SK-N-SH treated with all-trans-retinoic acid at 6 μM for 48 hours (cell line): ENCODE measurements around the gene ARHGEF3.

ENCODE experiments used
- ATAC-seq: fragments of 200-7000 bp; cut with Tn5 transposase; 3 replicates; pipeline ENCODE4 v1.9.1; 2020; ENCODE audit warnings: mild to moderate bottlenecking, moderate library complexity
- ARNTL ChIP-seq: fragments of 450-650 bp; formaldehyde crosslinking; IDR thresholded peaks from 2 replicates; pipeline ENCODE4 v1.5.0; 2020; ENCODE audit warnings: low read depth, mild to moderate bottlenecking, moderate library complexity, borderline replicate concordance
- BACH2 ChIP-seq: fragments of 250-450 bp; sonication (Bioruptor Pico); IDR thresholded peaks from 2 replicates; pipeline ENCODE4 v1.9.0; 2021; ENCODE audit warnings: mild to moderate bottlenecking, borderline replicate concordance
- CSDC2 ChIP-seq: fragments of 250-450 bp; sonication (Bioruptor Pico); IDR thresholded peaks from 2 replicates; pipeline ENCODE4 v1.5.0; 2020; ENCODE audit warnings: mild to moderate bottlenecking, moderate library complexity
- CSRNP3 ChIP-seq: fragments of 250-450 bp; sonication (Bioruptor Pico); IDR thresholded peaks from 2 replicates; pipeline ENCODE4 v1.5.1; 2021; ENCODE audit warnings: mild to moderate bottlenecking, moderate library complexity
- ESRRG ChIP-seq: fragments of 250-450 bp; sonication (Bioruptor Pico); IDR thresholded peaks from 2 replicates; pipeline ENCODE4 v1.6.1; 2021; ENCODE audit warnings: mild to moderate bottlenecking
- GLIS3 ChIP-seq: fragments of 250-450 bp; sonication (Bioruptor Pico); IDR thresholded peaks from 2 replicates; pipeline ENCODE4 v1.5.0; 2020; ENCODE audit warnings: mild to moderate bottlenecking, moderate library complexity
- ISL1 ChIP-seq: fragments of 250-450 bp; sonication (Bioruptor Pico); IDR thresholded peaks from 2 replicates; pipeline ENCODE4 v2.1.2; 2022; ENCODE audit warnings: mild to moderate bottlenecking, moderate library complexity
- OSR1 ChIP-seq: fragments of 250-450 bp; sonication (Bioruptor Pico); IDR thresholded peaks from 2 replicates; pipeline ENCODE4 v1.8.0; 2022; ENCODE audit warnings: moderate library complexity, mild to moderate bottlenecking, inconsistent platforms
- PATZ1 ChIP-seq: fragments of 250-450 bp; sonication (Bioruptor Pico); IDR thresholded peaks from 2 replicates; pipeline ENCODE4 v1.8.0; 2020; ENCODE audit warnings: mild to moderate bottlenecking, moderate library complexity, borderline replicate concordance
- POU6F1 ChIP-seq: fragments of 250-450 bp; sonication (Bioruptor Pico); IDR thresholded peaks from 2 replicates; pipeline ENCODE4 v1.8.0; 2021; ENCODE audit warnings: low read depth, mild to moderate bottlenecking, moderate library complexity, borderline replicate concordance
- PPARA ChIP-seq: fragments of 250-450 bp; sonication (Bioruptor Pico); IDR thresholded peaks from 2 replicates; pipeline ENCODE4 v1.5.0; 2020; ENCODE audit warnings: mild to moderate bottlenecking, borderline replicate concordance
- RARB ChIP-seq: fragments of 250-450 bp; sonication (Bioruptor Pico); IDR thresholded peaks from 2 replicates; pipeline ENCODE4 v1.8.0; 2021; ENCODE audit warnings: mild to moderate bottlenecking, moderate library complexity
- TCF4 ChIP-seq: fragments of 250-450 bp; sonication (Bioruptor Pico); IDR thresholded peaks from 2 replicates; pipeline ENCODE4 v1.8.0; 2021; ENCODE audit warnings: mild to moderate bottlenecking, moderate library complexity, borderline replicate concordance
- TOX ChIP-seq: fragments of 250-450 bp; sonication (Bioruptor Pico); IDR thresholded peaks from 2 replicates; pipeline ENCODE4 v1.8.0; 2021; ENCODE audit warnings: mild to moderate bottlenecking, moderate library complexity, borderline replicate concordance
- TSHZ2 ChIP-seq: fragments of 250-450 bp; sonication (Bioruptor Pico); IDR thresholded peaks from 2 replicates; pipeline ENCODE4 v1.5.0; 2020; ENCODE audit warnings: mild to moderate bottlenecking, moderate library complexity
- ZFP30 ChIP-seq: fragments of 450-650 bp; formaldehyde crosslinking; IDR thresholded peaks from 2 replicates; pipeline ENCODE4 v1.5.0; 2022; ENCODE audit warnings: mild to moderate bottlenecking, moderate library complexity
- ZNF70 ChIP-seq: fragments of 450-650 bp; formaldehyde crosslinking; IDR thresholded peaks from 2 replicates; pipeline ENCODE4 v1.5.0; 2020; ENCODE audit warnings: mild to moderate bottlenecking, moderate library complexity
- ZNF8 ChIP-seq: fragments of 450-650 bp; formaldehyde crosslinking; IDR thresholded peaks from 2 replicates; pipeline ENCODE4 v1.5.0; 2020; ENCODE audit warnings: mild to moderate bottlenecking, moderate library complexity

ARHGEF3 gene

DNA sequence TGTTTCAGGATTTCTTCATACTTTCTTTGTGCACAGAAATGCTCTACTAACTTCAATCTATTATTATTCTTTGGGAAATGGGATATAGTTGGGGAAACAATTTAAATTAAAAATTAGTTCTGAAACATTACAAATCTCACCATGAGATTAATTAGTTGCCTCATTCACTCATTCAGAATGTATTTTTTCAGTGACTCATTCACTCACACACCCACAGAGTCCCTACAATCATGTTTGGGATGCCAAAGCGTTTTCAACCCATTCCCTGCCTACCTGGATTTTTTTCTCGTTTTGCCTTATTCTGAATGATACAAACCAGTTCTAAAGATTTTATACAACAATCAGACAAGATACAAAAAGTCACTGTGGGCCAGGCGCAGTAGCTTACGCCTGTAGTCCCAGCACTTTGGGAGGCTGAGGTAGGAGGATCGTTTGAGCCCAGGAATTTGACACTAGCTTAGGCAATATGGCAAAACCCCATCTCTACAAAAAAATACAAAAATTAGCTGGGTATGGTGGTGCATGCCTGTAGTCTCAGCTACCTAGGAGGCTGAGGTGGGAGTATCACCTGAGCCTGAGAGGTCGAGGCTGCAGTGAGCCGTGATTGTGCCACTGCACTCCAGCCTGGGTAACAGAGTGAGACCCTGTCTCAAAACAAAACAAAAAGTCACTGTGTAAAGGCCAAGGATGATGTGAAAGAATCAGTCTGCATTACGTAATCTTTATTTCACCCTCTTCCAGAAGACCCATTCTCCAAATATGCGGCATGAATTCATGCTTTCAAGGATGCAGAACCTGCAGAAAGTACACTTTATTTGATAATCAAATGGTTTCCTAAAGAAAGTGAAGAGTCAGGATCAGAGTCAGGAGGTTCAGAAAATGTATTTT, 34.8 kb upstream of the ARHGEF3 start:
- TF ChIP-seq ESRRG (CRISPR knock-in tag), result no peak
- TF ChIP-seq PPARA (CRISPR knock-in tag), result no peak
- no peak for TF ChIP-seq CSDC2 (CRISPR knock-in tag)
- TF ChIP-seq TSHZ2 (CRISPR knock-in tag), result no peak
- no peak for TF ChIP-seq ZNF70 (CRISPR knock-in tag)
- TF ChIP-seq ZNF8, result no peak
- no peak for TF ChIP-seq ARNTL (CRISPR knock-in tag)
- TF ChIP-seq ISL1 (CRISPR knock-in tag), result no peak
- no peak for TF ChIP-seq POU6F1 (CRISPR knock-in tag)
- TF ChIP-seq OSR1 (CRISPR knock-in tag), result no peak
- TF ChIP-seq BACH2 (CRISPR knock-in tag), result no peak
- no peak for TF ChIP-seq TCF4
- TF ChIP-seq CSRNP3 (CRISPR knock-in tag), result no peak
- no peak for TF ChIP-seq ZFP30 (CRISPR knock-in tag)
- no peak for ATAC-seq

DNA sequence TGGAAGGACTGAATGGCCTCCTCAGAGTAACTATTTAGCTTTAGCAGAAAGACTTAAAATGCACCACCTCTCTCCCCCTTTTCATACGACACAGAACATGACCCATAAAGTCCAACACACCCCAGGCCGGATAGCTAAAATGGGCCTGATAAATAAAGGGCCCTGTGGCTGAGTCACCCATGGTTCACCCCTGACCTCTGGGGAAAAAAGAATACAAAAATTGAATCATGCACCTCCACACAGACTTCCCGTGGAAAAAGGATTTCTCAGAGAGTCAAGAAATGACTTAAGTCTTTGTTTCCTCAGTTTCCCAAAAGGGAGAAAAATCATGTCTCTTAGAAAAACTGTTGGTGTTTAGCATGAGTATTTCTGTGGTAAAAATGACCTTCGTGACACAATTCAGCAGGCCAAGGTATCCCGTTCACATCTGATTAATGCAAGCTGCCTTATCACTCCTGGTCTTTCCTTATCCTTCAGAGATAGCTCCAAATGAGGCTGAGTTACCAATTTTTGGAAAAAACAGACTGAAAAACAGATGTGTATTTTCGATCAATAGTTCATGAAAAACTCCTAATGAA, 34.0 kb upstream of the ARHGEF3 start:
- ATAC-seq, result no peak

GRCh38 chr3:56833536-56833935, 31.8 kb upstream of the ARHGEF3 start:
- TF ChIP-seq TOX (CRISPR knock-in tag), result no peak
- TF ChIP-seq TCF4, result no peak
- no peak for ATAC-seq

More for the DNA sequence above, 34.0 kb upstream of the ARHGEF3 start:
- TF ChIP-seq RARB (no peak), POU6F1 (CRISPR knock-in tag) (no peak)

DNA sequence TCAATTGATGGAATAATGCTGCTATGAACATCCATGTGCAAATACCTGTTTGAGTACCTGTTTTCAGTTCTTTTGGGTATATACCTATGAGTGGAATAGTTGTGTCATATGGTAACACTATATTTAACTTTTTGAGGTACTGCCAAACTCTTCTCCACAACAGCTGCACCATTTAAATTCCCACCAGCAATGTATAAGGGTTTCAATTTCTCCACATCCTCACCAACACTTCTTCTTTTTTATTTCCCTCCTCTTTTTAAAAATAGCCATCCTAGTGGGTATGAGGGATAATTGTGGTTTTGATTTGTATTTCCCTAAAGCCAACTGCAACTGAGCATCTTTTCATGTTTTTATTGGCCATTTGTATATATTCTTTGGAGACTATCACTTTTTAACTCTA, 31.3 kb upstream of the ARHGEF3 start:
- no peak for TF ChIP-seq RARB
- TF ChIP-seq ISL1 (CRISPR knock-in tag), result no peak
- TF ChIP-seq GLIS3 (CRISPR knock-in tag), result no peak
- TF ChIP-seq TSHZ2 (CRISPR knock-in tag), result no peak
- TF ChIP-seq TOX (CRISPR knock-in tag), result no peak
- no peak for TF ChIP-seq ZNF8
- TF ChIP-seq BACH2 (CRISPR knock-in tag), result no peak
- TF ChIP-seq PATZ1, result no peak
- no peak for TF ChIP-seq TCF4
- no peak for TF ChIP-seq CSDC2 (CRISPR knock-in tag)
- TF ChIP-seq POU6F1 (CRISPR knock-in tag), result no peak
- TF ChIP-seq PPARA (CRISPR knock-in tag), result no peak
- no peak for TF ChIP-seq ZNF70 (CRISPR knock-in tag)
- ATAC-seq, result no peak
